Vagina (tissue), 2 donors: ENCODE measurements around the gene SETD1A.

Source experiments
- POLR2A ChIP-seq, 2 donors: fragments of 450-650 bp; IDR thresholded peaks; one replicate each; pipeline ENCODE4 v1.6.1; 2017; ENCODE audit warnings: antibody characterized with exemption in 2 of 2, mild to moderate bottlenecking in 2 of 2, moderate library complexity in 2 of 2
- POLR2AphosphoS5 ChIP-seq, 2 donors: sonication (generic); formaldehyde crosslinking; IDR thresholded peaks; one replicate each; pipeline ENCODE4 v1.9.0; 2017; ENCODE audit warnings: antibody characterized with exemption in 2 of 2, mild to moderate bottlenecking in 2 of 2, low read depth in 1 of 2; ENCODE audit not compliant: insufficient read depth in 1 of 2
- TF ChIP-seq, protein P1 (sequence below), 3 experiments: fragments of 450-650 bp in 2 of 3; fragments of 200-600 bp in 1 of 3; sonication (generic) in 1 of 3; IDR thresholded peaks; one replicate each; pipeline ENCODE4 v1.5.1; 2017 to 2019; ENCODE audit warnings: antibody characterized with exemption in 3 of 3, mild to moderate bottlenecking in 2 of 3, moderate library complexity in 2 of 3

DNA sequence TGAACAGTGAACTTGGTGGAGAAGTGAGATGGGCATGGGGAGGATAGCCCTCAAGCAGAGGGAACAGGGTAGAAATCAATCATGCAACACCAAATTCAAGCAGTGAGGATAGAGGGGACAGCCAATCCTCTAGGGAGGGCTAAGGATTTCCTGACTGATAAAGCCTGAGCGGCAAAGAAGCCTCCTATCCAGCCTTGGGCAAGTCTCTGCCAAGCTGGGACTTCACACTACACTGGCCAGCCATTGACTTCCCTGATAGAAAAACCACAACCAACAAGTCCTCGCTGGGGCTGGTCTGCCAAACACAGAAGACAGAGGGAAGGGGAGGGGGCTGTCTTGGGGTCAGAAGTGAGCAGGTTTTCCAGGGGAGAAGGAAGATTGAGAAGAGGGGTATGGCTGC is 36.7 kb upstream of the SETD1A start:
- TF ChIP-seq POLR2A (IDR thresholded peaks at IDR 0.05) (no peak), POLR2AphosphoS5 (IDR thresholded peaks at IDR 0.05; ENCODE audit: insufficient read depth in 1 of 2, low read depth in 1 of 2) (no peak)
- TF ChIP-seq, protein P1, sequence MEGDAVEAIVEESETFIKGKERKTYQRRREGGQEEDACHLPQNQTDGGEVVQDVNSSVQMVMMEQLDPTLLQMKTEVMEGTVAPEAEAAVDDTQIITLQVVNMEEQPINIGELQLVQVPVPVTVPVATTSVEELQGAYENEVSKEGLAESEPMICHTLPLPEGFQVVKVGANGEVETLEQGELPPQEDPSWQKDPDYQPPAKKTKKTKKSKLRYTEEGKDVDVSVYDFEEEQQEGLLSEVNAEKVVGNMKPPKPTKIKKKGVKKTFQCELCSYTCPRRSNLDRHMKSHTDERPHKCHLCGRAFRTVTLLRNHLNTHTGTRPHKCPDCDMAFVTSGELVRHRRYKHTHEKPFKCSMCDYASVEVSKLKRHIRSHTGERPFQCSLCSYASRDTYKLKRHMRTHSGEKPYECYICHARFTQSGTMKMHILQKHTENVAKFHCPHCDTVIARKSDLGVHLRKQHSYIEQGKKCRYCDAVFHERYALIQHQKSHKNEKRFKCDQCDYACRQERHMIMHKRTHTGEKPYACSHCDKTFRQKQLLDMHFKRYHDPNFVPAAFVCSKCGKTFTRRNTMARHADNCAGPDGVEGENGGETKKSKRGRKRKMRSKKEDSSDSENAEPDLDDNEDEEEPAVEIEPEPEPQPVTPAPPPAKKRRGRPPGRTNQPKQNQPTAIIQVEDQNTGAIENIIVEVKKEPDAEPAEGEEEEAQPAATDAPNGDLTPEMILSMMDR (IDR thresholded peaks at IDR 0.05), result no peak
